ENCODE measurements around the gene RNASE7. TPM values are rescaled to one million over a fixed set of nuclear protein-coding genes. Genes with fewer than 3 reads are reported as not detected.
"Not testable (repeated sequence)": the region's sequence is repeated elsewhere in the genome, so short reads cannot be mapped to it uniquely, and the experiment has no call there.

RNASE7 gene
- total RNA-seq, 1 donor from 2014 or later, result not detected

- Mint-ChIP-seq H3K4me1 (ENCODE audit: low read depth) (no peaks in the 10 kb centered on the region), H3K27ac (no peak overlapping the region), H3K36me3 (ENCODE audit: low read depth) (no peaks in the 10 kb centered on the region), H3K9me3 (no peaks in the 10 kb centered on the region), H3K27me3 (ENCODE audit: insufficient read depth) (peaks cover 23% of the 10 kb centered on the region), H3K4me3 (no peak overlapping the region)
- DNase-seq (ENCODE audit: low spot score), result no peak
- intact Hi-C loops (cut with micrococcal nuclease), result loop anchor here (1.0 kb wide), 1 partner anchor 26 kb away; no protein-coding TSS in a partner anchor
Observed at GRCh38 chr14:21040370-21040925, 1.7 kb upstream of the RNASE7 start.

DNA sequence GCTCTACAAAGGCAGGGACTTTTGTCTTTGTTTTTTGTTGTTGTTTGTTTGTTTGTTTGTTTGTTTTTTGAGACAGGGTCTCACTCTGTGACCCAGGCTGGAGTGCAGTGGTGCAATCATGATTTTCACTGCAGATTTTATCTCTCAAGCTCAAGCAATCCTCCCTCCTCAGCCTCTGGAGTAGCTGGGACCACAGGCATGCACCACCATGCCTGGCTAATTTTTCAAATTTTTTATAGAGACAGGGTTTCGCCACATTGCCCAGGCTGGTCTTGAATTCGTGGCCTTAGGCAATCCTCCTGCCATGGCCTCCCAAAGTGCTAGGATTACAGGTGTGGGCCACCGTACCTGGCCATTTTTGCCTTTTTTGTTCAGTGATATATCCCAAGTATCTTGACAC lies 1.2 kb upstream of the RNASE7 start:
- H3K27ac Mint-ChIP-seq; DNase-seq (ENCODE audit: low spot score); H3K4me1 Mint-ChIP-seq (ENCODE audit: low read depth); H3K4me3 Mint-ChIP-seq; H3K36me3 Mint-ChIP-seq (ENCODE audit: low read depth); H3K9me3 Mint-ChIP-seq: not testable (repeated sequence)
- intact Hi-C loops (cut with micrococcal nuclease), result loop anchor here (1.0 kb wide), 1 partner anchor 27 kb away; no protein-coding TSS in a partner anchor
- peaks cover 23% of the 10 kb centered on the region for H3K27me3 Mint-ChIP-seq (ENCODE audit: insufficient read depth)

DNA sequence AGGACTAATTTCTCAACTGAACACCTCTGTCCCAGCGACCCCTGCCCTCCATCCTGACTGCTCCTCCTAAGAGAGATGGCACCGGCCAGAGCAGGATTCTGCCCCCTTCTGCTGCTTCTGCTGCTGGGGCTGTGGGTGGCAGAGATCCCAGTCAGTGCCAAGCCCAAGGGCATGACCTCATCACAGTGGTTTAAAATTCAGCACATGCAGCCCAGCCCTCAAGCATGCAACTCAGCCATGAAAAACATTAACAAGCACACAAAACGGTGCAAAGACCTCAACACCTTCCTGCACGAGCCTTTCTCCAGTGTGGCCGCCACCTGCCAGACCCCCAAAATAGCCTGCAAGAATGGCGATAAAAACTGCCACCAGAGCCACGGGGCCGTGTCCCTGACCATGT lies 756 bp downstream of the RNASE7 start:
- DNase-seq (ENCODE audit: low spot score), result no peak
- intact Hi-C loops (cut with micrococcal nuclease), result no loop called here
- H3K4me1 Mint-ChIP-seq (ENCODE audit: low read depth), result no peaks in the 10 kb centered on the region
- no peak overlapping the region for H3K4me3 Mint-ChIP-seq
- no peaks in the 10 kb centered on the region for H3K36me3 Mint-ChIP-seq (ENCODE audit: low read depth)
- H3K27ac Mint-ChIP-seq, result no peak overlapping the region
- no peaks in the 10 kb centered on the region for H3K9me3 Mint-ChIP-seq
- peaks cover 20% of the 10 kb centered on the region for H3K27me3 Mint-ChIP-seq (ENCODE audit: insufficient read depth)

DNA sequence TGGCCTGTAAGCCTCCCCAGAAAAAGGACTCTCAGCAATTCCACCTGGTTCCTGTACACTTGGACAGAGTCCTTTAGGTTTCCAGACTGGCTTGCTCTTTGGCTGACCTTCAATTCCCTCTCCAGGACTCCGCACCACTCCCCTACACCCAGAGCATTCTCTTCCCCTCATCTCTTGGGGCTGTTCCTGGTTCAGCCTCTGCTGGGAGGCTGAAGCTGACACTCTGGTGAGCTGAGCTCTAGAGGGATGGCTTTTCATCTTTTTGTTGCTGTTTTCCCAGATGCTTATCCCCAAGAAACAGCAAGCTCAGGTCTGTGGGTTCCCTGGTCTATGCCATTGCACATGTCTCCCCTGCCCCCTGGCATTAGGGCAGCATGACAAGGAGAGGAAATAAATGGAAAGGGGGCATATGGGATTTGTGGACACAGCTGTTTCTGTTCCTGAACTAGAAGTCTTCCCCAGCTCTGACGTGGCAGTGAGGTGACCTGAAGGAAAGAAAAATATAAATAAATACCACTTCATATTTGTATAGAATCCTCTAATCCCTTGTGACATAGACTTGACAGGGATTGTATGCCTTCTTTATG lies 1.3 kb downstream of the RNASE7 start:
- Mint-ChIP-seq H3K9me3 (no peaks in the 10 kb centered on the region), H3K36me3 (ENCODE audit: low read depth) (no peaks in the 10 kb centered on the region), H3K4me1 (ENCODE audit: low read depth) (no peaks in the 10 kb centered on the region), H3K4me3 (no peak overlapping the region), H3K27me3 (ENCODE audit: insufficient read depth) (peaks cover 18% of the 10 kb centered on the region), H3K27ac (no peak overlapping the region)
- intact Hi-C loops (cut with micrococcal nuclease), result no loop called here
- DNase-seq (ENCODE audit: low spot score), result no peak

GRCh38 chr14:21043974-21044618 lies 1.9 kb downstream of the RNASE7 start:
- Mint-ChIP-seq H3K27me3 (ENCODE audit: insufficient read depth) (peaks cover 19% of the 10 kb centered on the region), H3K4me3 (no peak overlapping the region), H3K9me3 (no peaks in the 10 kb centered on the region), H3K4me1 (ENCODE audit: low read depth) (no peaks in the 10 kb centered on the region), H3K36me3 (ENCODE audit: low read depth) (no peaks in the 10 kb centered on the region), H3K27ac (no peak overlapping the region)
- DNase-seq (ENCODE audit: low spot score), result no peak
- intact Hi-C loops (cut with micrococcal nuclease), result no loop called here

DNA sequence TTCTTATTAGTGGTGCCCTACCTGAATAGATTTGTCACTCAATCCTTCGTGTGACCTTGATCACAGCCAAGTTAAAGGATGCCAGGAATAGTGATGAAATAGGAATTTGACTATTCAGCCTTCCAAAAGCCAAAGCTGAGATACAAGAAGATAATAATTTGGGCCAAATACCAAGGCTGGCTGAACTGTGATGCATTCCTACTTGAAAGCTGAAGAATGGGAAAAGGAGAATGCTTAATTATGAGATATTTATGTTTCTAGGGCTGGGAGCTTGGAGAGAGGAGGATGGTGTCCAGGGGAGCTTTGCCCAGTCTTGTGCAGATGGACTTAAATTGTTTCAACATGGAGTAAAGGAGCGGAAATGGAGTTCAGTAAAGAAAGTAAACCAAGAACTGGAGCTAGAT lies 5.2 kb downstream of the RNASE7 start:
- Mint-ChIP-seq H3K27ac (no peak overlapping the region), H3K9me3 (no peaks in the 10 kb centered on the region), H3K27me3 (ENCODE audit: insufficient read depth) (peaks cover 26% of the 10 kb centered on the region), H3K4me1 (ENCODE audit: low read depth) (no peaks in the 10 kb centered on the region), H3K4me3 (no peak overlapping the region), H3K36me3 (ENCODE audit: low read depth) (no peaks in the 10 kb centered on the region)
- DNase-seq (ENCODE audit: low spot score), result no peak
- intact Hi-C loops (cut with micrococcal nuclease), result no loop called here

- peaks cover 27% of the 10 kb centered on the region for H3K27me3 Mint-ChIP-seq (ENCODE audit: insufficient read depth)
- intact Hi-C loops (cut with micrococcal nuclease), result no loop called here
- H3K9me3 Mint-ChIP-seq, result no peaks in the 10 kb centered on the region
- H3K4me3 Mint-ChIP-seq, result no peak overlapping the region
- H3K4me1 Mint-ChIP-seq (ENCODE audit: low read depth), result no peaks in the 10 kb centered on the region
- H3K27ac Mint-ChIP-seq, result no peak overlapping the region
- no peaks in the 10 kb centered on the region for H3K36me3 Mint-ChIP-seq (ENCODE audit: low read depth)
- DNase-seq (ENCODE audit: low spot score), result no peak
Observed at GRCh38 chr14:21048638-21049037, 6.5 kb downstream of the RNASE7 start.

- Mint-ChIP-seq H3K4me3 (no peak overlapping the region), H3K27me3 (ENCODE audit: insufficient read depth) (peaks cover 25% of the 10 kb centered on the region), H3K9me3 (no peaks in the 10 kb centered on the region), H3K4me1 (ENCODE audit: low read depth) (no peaks in the 10 kb centered on the region), H3K27ac (no peak overlapping the region), H3K36me3 (ENCODE audit: low read depth) (no peaks in the 10 kb centered on the region)
- intact Hi-C loops (cut with micrococcal nuclease), result no loop called here
- DNase-seq (ENCODE audit: low spot score), result no peak
Observed at GRCh38 chr14:21049271-21049673, 7.1 kb downstream of the RNASE7 start.

GRCh38 chr14:21050597-21050996 lies 8.4 kb downstream of the RNASE7 start:
- H3K4me3 Mint-ChIP-seq, result no peak overlapping the region
- H3K9me3 Mint-ChIP-seq, result no peaks in the 10 kb centered on the region
- no peaks in the 10 kb centered on the region for H3K4me1 Mint-ChIP-seq (ENCODE audit: low read depth)
- intact Hi-C loops (cut with micrococcal nuclease), result no loop called here
- no peak overlapping the region for H3K27ac Mint-ChIP-seq
- no peaks in the 10 kb centered on the region for H3K36me3 Mint-ChIP-seq (ENCODE audit: low read depth)
- no peak for DNase-seq (ENCODE audit: low spot score)
- peaks cover 17% of the 10 kb centered on the region for H3K27me3 Mint-ChIP-seq (ENCODE audit: insufficient read depth)

- Mint-ChIP-seq H3K27me3 (ENCODE audit: insufficient read depth) (peaks cover 20% of the 10 kb centered on the region), H3K4me1 (ENCODE audit: low read depth) (no peaks in the 10 kb centered on the region)
- intact Hi-C loops (cut with micrococcal nuclease), result no loop called here
Observed at GRCh38 chr14:21053184-21054122, 11.3 kb downstream of the RNASE7 start.

GRCh38 chr14:21054123-21054767 lies 12.1 kb downstream of the RNASE7 start:
- peaks cover 18% of the 10 kb centered on the region for H3K27me3 Mint-ChIP-seq (ENCODE audit: insufficient read depth)
- DNase-seq (ENCODE audit: low spot score), result no peak
- H3K27ac Mint-ChIP-seq, result no peak overlapping the region
- no peaks in the 10 kb centered on the region for H3K36me3 Mint-ChIP-seq (ENCODE audit: low read depth)
- no peaks in the 10 kb centered on the region for H3K4me1 Mint-ChIP-seq (ENCODE audit: low read depth)
- intact Hi-C loops (cut with micrococcal nuclease), result no loop called here
- H3K4me3 Mint-ChIP-seq, result no peak overlapping the region
- H3K9me3 Mint-ChIP-seq, result no peaks in the 10 kb centered on the region

More at GRCh38 chr14:21053184-21054122, 11.3 kb downstream of the RNASE7 start:
- no peak overlapping the region for H3K27ac Mint-ChIP-seq
- no peaks in the 10 kb centered on the region for H3K36me3 Mint-ChIP-seq (ENCODE audit: low read depth)
- no peak overlapping the region for H3K4me3 Mint-ChIP-seq
- no peaks in the 10 kb centered on the region for H3K9me3 Mint-ChIP-seq
- no peak for DNase-seq (ENCODE audit: low spot score)

DNA sequence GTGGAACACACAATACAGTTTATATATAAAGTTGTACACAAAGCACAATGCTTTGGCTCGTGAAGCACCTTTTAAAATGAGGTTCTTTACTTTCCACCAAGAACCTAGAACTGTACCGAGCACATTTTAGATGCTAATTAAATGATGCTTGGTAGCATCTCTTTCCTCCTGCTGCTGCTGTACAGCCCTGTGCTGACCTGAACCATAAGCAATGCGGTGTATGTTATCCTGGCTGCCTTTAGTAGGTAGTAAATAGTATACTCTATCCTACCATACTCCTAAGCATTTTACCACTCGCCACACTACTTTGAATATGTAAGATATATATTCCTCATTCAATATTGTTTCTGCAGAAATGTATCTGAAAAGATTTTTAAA lies 12.6 kb downstream of the RNASE7 start:
- intact Hi-C loops (cut with micrococcal nuclease), result no loop called here
- no peaks in the 10 kb centered on the region for H3K36me3 Mint-ChIP-seq (ENCODE audit: low read depth)
- H3K9me3 Mint-ChIP-seq, result no peaks in the 10 kb centered on the region
- H3K4me1 Mint-ChIP-seq (ENCODE audit: low read depth), result no peaks in the 10 kb centered on the region
- DNase-seq (ENCODE audit: low spot score), result no peak
- no peak overlapping the region for H3K27ac Mint-ChIP-seq
- H3K4me3 Mint-ChIP-seq, result no peak overlapping the region
- H3K27me3 Mint-ChIP-seq (ENCODE audit: insufficient read depth), result peaks cover 18% of the 10 kb centered on the region
